GM12878 (cell line): ENCODE measurements around the gene CHD6. TPM values are rescaled to one million over a fixed set of nuclear protein-coding genes. Genes with fewer than 3 reads are reported as not detected.

ENCODE experiments used
- ATAC-seq: fragments of 200-7000 bp; cut with Tn5 transposase; 3 replicates; pipeline ENCODE4 v1.9.1; 2020; ENCODE audit warnings: mild to moderate bottlenecking, moderate library complexity
- BruUV-seq: library from RNA; stranded (reverse); fragments of 400-500 nt; replicated peaks from 2 replicates; lab custom pipeline; 2021; lab: Mats Ljungman, UMichigan
- CTCF ChIA-PET: fragments of 300-600 bp; sonication (Branson Sonifier 250); formaldehyde crosslinking; extraction: SDS; loops from one replicate; lab custom pipeline; 2021; ENCODE audit warnings: inconsistent platforms; lab: Yijun Ruan, JAX
- POLR2A ChIA-PET: fragments of 350-600 bp; formaldehyde crosslinking; extraction: SDS; loops from one replicate; lab custom pipeline; 2021; ENCODE audit warnings: inconsistent platforms; lab: Charles Lee
- RAD21 ChIA-PET: fragments of 300-600 bp; sonication (Branson Sonifier 250); formaldehyde crosslinking; loops from one replicate; lab custom pipeline; 2023; ENCODE audit warnings: antibody characterized with exemption; ENCODE audit not compliant: unreplicated experiment; lab: Charles Lee
- SMC1A ChIA-PET: fragments of 300-600 bp; sonication (Branson Sonifier 250); formaldehyde crosslinking; loops from one replicate; lab custom pipeline; 2023; ENCODE audit not compliant: unreplicated experiment, uncharacterized antibody; lab: Charles Lee
- DNase-seq: peaks from one replicate; pipeline ENCODE4 v3.0.0-alpha.2; 2011; ENCODE audit warnings: low read depth, low spot score
- FAIRE-seq: peaks from 3 replicates; lab custom pipeline; 2011; peaks lifted over from hg19 to GRCh38; lab: Jason Lieb, UNC
- H2AFZ ChIP-seq: 2 replicates; pipeline ENCODE4 v1.6.0; 2011; ENCODE audit warnings: low read depth, low read length, control low read depth; ENCODE audit not compliant: control insufficient read depth
- H3K27ac ChIP-seq: 2 replicates; pipeline ENCODE4 v1.5.1; 2011; ENCODE audit warnings: control low read depth; ENCODE audit not compliant: control insufficient read depth, insufficient read depth
- H3K27me3 ChIP-seq, 2 experiments: replicated peaks in 1 of 2; 2 replicates each; pipeline versions ENCODE4 v1.6.0 to v1.6.1; 2011; ENCODE audit warnings: low read length in 1 of 2; ENCODE audit not compliant: control insufficient read depth in 2 of 2, insufficient read depth in 2 of 2
- H3K36me3 ChIP-seq, 2 experiments: 2 replicates each; pipeline ENCODE4 v1.5.1; 2011; ENCODE audit warnings: low read length in 1 of 2; ENCODE audit not compliant: control insufficient read depth in 2 of 2, insufficient read depth in 2 of 2
- H3K4me1 ChIP-seq: 2 replicates; pipeline ENCODE4 v1.6.1; 2011; ENCODE audit warnings: mild to moderate bottlenecking, low read length, moderate library complexity, mixed read lengths; ENCODE audit not compliant: control insufficient read depth, insufficient read depth
- H3K4me2 ChIP-seq: 2 replicates; pipeline ENCODE4 v1.6.0; 2011; ENCODE audit warnings: control low read depth; ENCODE audit not compliant: control insufficient read depth, insufficient read depth
- H3K4me3 ChIP-seq: fragments of 200-600 bp; sonication (generic); 2 replicates; pipeline ENCODE4 v1.5.1; 2016
- H3K79me2 ChIP-seq: 2 replicates; pipeline ENCODE4 v1.6.0; 2011; ENCODE audit warnings: low read length; ENCODE audit not compliant: control insufficient read depth, insufficient read depth
- H3K9ac ChIP-seq: 2 replicates; pipeline ENCODE4 v1.8.0; 2011; ENCODE audit warnings: low read length, control low read depth, mixed read lengths; ENCODE audit not compliant: control insufficient read depth, insufficient read depth
- H3K9me3 ChIP-seq: replicated peaks from 3 replicates; pipeline ENCODE4 v1.5.1; 2011; ENCODE audit warnings: mild to moderate bottlenecking, low read length; ENCODE audit not compliant: control insufficient read depth, insufficient read depth
- H4K20me1 ChIP-seq: 2 replicates; pipeline ENCODE4 v1.6.0; 2011; ENCODE audit not compliant: control insufficient read depth, insufficient read depth
- CBX5 ChIP-seq: sonication (generic); IDR thresholded peaks from 2 replicates; pipeline ENCODE4 v1.6.1; 2016; ENCODE audit warnings: low read depth, moderate library complexity, mild to moderate bottlenecking, inconsistent platforms
- CEBPB ChIP-seq, 2 experiments: fragments of 150-350 bp in 1 of 2; IDR thresholded peaks; 2 replicates each; pipeline ENCODE4 v1.6.1; 2012 to 2014; ENCODE audit warnings: low read depth in 2 of 2, low read length in 2 of 2, borderline replicate concordance in 1 of 2, inconsistent platforms in 1 of 2
- HDGF ChIP-seq: fragments of 450-650 bp; IDR thresholded peaks from 2 replicates; pipeline ENCODE4 v1.6.1; 2016; ENCODE audit warnings: antibody characterized with exemption
- LARP7 ChIP-seq: fragments of 450-650 bp; IDR thresholded peaks from 2 replicates; pipeline ENCODE4 v1.6.1; 2017; ENCODE audit warnings: mild to moderate bottlenecking
- PAX5 ChIP-seq: IDR thresholded peaks from 2 replicates; pipeline ENCODE4 v1.6.1; 2011; ENCODE audit warnings: low read depth, low read length, borderline replicate concordance
- PAX8 ChIP-seq: fragments of 450-650 bp; IDR thresholded peaks from 2 replicates; pipeline ENCODE4 v1.6.1; 2017; ENCODE audit warnings: mild to moderate bottlenecking, moderate library complexity
- POLR2AphosphoS5 ChIP-seq: IDR thresholded peaks from 2 replicates; pipeline ENCODE4 v1.6.1; 2011; ENCODE audit warnings: mild to moderate bottlenecking, low read length, inconsistent platforms
- RAD21 ChIP-seq: IDR thresholded peaks from 2 replicates; pipeline ENCODE4 v1.6.1; 2011; ENCODE audit warnings: mild to moderate bottlenecking, low read depth, low read length, moderate library complexity; ENCODE audit not compliant: insufficient read depth
- RUNX3 ChIP-seq: IDR thresholded peaks from 2 replicates; pipeline ENCODE4 v1.6.1; 2012; ENCODE audit warnings: low read length, inconsistent platforms
- SMARCA5 ChIP-seq: fragments of 450-650 bp; IDR thresholded peaks from 2 replicates; pipeline ENCODE4 v1.6.1; 2017; ENCODE audit warnings: mild to moderate bottlenecking
- WGBS: methylation state at CpG from one replicate; pipeline ENCODE4 v1.1.6; 2016; ENCODE audit warnings: low lambda C conversion rate; ENCODE audit not compliant: insufficient replicate concordance, insufficient coverage; ENCODE audit errors: missing lambda C conversion rate; 5-methylcytosine and 5-hydroxymethylcytosine counted together
- in situ Hi-C: fragments of 300-500 bp; cut with MboI; formaldehyde crosslinking; loops from 9 replicates; pipeline ENCODE4 v1.14.3; 2018; ENCODE audit warnings: mixed read lengths
- intact Hi-C: fragments of 100-400 bp; cut with micrococcal nuclease; formaldehyde crosslinking; loops from one replicate; pipeline ENCODE4 v1.14.2; 2022; ENCODE audit not compliant: unreplicated experiment
- polyA plus RNA-seq, 11 experiments: library from polyadenylated mRNA; depleted of rRNA in 4 of 11; unstranded in 6 of 11; stranded (reverse) in 5 of 11; fragments of >200 nt; fragmentation: Nextera tagmentation in 4 of 11; fragmentation: Illumina TruSeq in 1 of 11; extraction: Ambion mirVana in 4 of 11; extraction: Trizol in 1 of 11; gene quantifications; 1 replicate in 1 of 11; 2 replicates in 10 of 11; pipeline versions ENCODE4 v1.2.1 to v1.2.3, GENCODE V29; 2011 to 2016; ENCODE audit warnings: inconsistent platforms in 2 of 11, missing spikeins in 2 of 11, low read depth in 1 of 11
- total RNA-seq, 4 experiments: library from RNA; depleted of rRNA in 3 of 4; stranded (reverse); fragments of >200 nt in 3 of 4; fragmentation: Illumina TruSeq in 1 of 4; extraction: Trizol in 1 of 4; gene quantifications; 2 replicates each; pipeline versions ENCODE4 v1.2.1 to v1.2.3, GENCODE V29; 2013 to 2021
- TF ChIP-seq, protein P1 (sequence below): fragments of 150-350 bp; IDR thresholded peaks from 2 replicates; pipeline ENCODE4 v1.6.1; 2016; ENCODE audit warnings: low read depth, low read length
- TF ChIP-seq, protein P2 (sequence below): fragments of 450-650 bp; IDR thresholded peaks from 2 replicates; pipeline ENCODE4 v1.6.1; 2018; ENCODE audit warnings: mild to moderate bottlenecking, low read depth, moderate library complexity; ENCODE audit not compliant: partially characterized antibody

The CHD6 gene
- total and polyA plus RNA-seq, 10 of the 15 experiments (the other 5 are each of a cell fraction or from before 2014, with no cell fraction given), result 4.3 to 25.5 (median 17.1) TPM

DNA sequence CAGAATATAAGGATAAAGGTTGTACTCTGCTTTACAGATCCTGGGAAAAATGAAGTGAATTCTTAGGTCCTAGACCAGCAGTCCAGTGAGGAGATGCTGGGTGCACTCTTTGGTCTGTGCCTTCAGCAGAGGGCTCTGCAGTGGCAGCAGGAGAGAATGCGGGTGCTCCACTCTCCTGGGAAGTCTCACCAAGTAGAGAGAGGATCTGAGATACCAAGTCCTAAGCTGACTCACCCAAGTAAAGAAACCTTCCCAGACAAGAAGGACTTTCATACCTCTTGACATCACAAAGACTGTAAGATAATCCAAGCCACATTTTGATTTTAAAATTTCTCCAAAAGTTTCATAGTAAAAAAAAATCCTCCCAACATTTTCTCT is 134.6 kb downstream of the CHD6 start:
- in situ Hi-C loops (no loop called here), intact Hi-C loops (no loop called here)
- Histone ChIP-seq H3K27me3 (no peaks in the 10 kb centered on the region), H3K4me1 (no peaks in the 10 kb centered on the region), H3K79me2 (no peaks in the 10 kb centered on the region), H4K20me1 (no peaks in the 10 kb centered on the region), H3K27ac (no peak overlapping the region), H3K4me2 (no peak overlapping the region), H3K9ac (no peak overlapping the region), H3K36me3 (peaks cover 4 to 16% of the 10 kb centered on the region in 2 experiments), H3K4me3 (no peak overlapping the region), H3K9me3 (no peaks in the 10 kb centered on the region), H2AFZ (no peak overlapping the region)
- POLR2A ChIA-PET, result no interaction called here
- no peak for TF ChIP-seq CBX5
- TF ChIP-seq PAX8, result no peak
- TF ChIP-seq RUNX3, result no peak
- no peak for TF ChIP-seq CEBPB (IDR thresholded peaks at IDR 0.05; ENCODE audit: borderline replicate concordance in 1 of 2, low read depth in 2 of 2, low read length in 2 of 2)
- TF ChIP-seq, protein P1, sequence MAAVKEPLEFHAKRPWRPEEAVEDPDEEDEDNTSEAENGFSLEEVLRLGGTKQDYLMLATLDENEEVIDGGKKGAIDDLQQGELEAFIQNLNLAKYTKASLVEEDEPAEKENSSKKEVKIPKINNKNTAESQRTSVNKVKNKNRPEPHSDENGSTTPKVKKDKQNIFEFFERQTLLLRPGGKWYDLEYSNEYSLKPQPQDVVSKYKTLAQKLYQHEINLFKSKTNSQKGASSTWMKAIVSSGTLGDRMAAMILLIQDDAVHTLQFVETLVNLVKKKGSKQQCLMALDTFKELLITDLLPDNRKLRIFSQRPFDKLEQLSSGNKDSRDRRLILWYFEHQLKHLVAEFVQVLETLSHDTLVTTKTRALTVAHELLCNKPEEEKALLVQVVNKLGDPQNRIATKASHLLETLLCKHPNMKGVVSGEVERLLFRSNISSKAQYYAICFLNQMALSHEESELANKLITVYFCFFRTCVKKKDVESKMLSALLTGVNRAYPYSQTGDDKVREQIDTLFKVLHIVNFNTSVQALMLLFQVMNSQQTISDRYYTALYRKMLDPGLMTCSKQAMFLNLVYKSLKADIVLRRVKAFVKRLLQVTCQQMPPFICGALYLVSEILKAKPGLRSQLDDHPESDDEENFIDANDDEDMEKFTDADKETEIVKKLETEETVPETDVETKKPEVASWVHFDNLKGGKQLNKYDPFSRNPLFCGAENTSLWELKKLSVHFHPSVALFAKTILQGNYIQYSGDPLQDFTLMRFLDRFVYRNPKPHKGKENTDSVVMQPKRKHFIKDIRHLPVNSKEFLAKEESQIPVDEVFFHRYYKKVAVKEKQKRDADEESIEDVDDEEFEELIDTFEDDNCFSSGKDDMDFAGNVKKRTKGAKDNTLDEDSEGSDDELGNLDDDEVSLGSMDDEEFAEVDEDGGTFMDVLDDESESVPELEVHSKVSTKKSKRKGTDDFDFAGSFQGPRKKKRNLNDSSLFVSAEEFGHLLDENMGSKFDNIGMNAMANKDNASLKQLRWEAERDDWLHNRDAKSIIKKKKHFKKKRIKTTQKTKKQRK, result no peak
- no peak for TF ChIP-seq POLR2AphosphoS5
- no peak for TF ChIP-seq HDGF
- TF ChIP-seq LARP7, result no peak
- TF ChIP-seq PAX5, result no peak
- TF ChIP-seq SMARCA5, result no peak
- TF ChIP-seq, protein P2, sequence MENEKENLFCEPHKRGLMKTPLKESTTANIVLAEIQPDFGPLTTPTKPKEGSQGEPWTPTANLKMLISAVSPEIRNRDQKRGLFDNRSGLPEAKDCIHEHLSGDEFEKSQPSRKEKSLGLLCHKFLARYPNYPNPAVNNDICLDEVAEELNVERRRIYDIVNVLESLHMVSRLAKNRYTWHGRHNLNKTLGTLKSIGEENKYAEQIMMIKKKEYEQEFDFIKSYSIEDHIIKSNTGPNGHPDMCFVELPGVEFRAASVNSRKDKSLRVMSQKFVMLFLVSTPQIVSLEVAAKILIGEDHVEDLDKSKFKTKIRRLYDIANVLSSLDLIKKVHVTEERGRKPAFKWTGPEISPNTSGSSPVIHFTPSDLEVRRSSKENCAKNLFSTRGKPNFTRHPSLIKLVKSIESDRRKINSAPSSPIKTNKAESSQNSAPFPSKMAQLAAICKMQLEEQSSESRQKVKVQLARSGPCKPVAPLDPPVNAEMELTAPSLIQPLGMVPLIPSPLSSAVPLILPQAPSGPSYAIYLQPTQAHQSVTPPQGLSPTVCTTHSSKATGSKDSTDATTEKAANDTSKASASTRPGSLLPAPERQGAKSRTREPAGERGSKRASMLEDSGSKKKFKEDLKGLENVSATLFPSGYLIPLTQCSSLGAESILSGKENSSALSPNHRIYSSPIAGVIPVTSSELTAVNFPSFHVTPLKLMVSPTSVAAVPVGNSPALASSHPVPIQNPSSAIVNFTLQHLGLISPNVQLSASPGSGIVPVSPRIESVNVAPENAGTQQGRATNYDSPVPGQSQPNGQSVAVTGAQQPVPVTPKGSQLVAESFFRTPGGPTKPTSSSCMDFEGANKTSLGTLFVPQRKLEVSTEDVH, result no peak
- no peak for TF ChIP-seq RAD21
- FAIRE-seq, result no peak
- WGBS, result 100% methylated on average over 1 of the region's 1 CpG
- SMC1A ChIA-PET, result no interaction called here
- no peak for ATAC-seq
- DNase-seq, result no peak
- BruUV-seq, result no TSS peak
- RAD21 ChIA-PET, result no interaction called here
- CTCF ChIA-PET, result interaction anchor here (0.6 kb wide), 1 partner anchor 40 kb away, joined by 4 read pairs; no protein-coding TSS in a partner anchor
